Fibroblast of skin of right quadriceps (primary cell): ENCODE measurements around the gene GNG7.
"Not testable (repeated sequence)": the region's sequence is repeated elsewhere in the genome, so short reads cannot be mapped to it uniquely, and the experiment has no call there.

Experiments used
- DNase-seq: peaks from one replicate; pipeline ENCODE4 v3.0.0-alpha.2; 2013

GNG7 gene

GRCh38 chr19:2726160-2726855 is 23.8 kb upstream of the GNG7 start:
- no peak for DNase-seq

- no peak for DNase-seq
Observed at GRCh38 chr19:2724148-2724557, 21.7 kb upstream of the GNG7 start.

- no peak for DNase-seq
Observed at GRCh38 chr19:2723747-2724146, 21.3 kb upstream of the GNG7 start.

GRCh38 chr19:2723345-2723715 is 20.8 kb upstream of the GNG7 start:
- no peak for DNase-seq

GRCh38 chr19:2722541-2723344 is 20.2 kb upstream of the GNG7 start:
- DNase-seq: no peak

- DNase-seq: no peak
Observed at GRCh38 chr19:2721570-2722540, 19.4 kb upstream of the GNG7 start.

- DNase-seq: no peak
Observed at GRCh38 chr19:2720777-2721569, 18.5 kb upstream of the GNG7 start, which contains the start of gene DIRAS1. TSS of gene DIRAS1 (minus strand) at chr19:2721372. CDS start at chr19:2717806, 3,566 bp downstream.

GRCh38 chr19:2719920-2720776 is 17.7 kb upstream of the GNG7 start:
- peak; percentile 31 for DNase-seq

- DNase-seq: no peak
Observed at GRCh38 chr19:2719232-2719735, 16.8 kb upstream of the GNG7 start.

- no peak for DNase-seq
Observed at GRCh38 chr19:2717638-2718541, 15.4 kb upstream of the GNG7 start.

- DNase-seq: no peak
Observed at GRCh38 chr19:2716722-2717637, 14.5 kb upstream of the GNG7 start.

GRCh38 chr19:2716275-2716650 is 13.8 kb upstream of the GNG7 start:
- no peak for DNase-seq

GRCh38 chr19:2715470-2716274 is 13.2 kb upstream of the GNG7 start:
- DNase-seq: no peak

GRCh38 chr19:2714531-2715269 is 12.2 kb upstream of the GNG7 start:
- no peak for DNase-seq

- DNase-seq: not testable (repeated sequence)
Observed at GRCh38 chr19:2714102-2714501, 11.6 kb upstream of the GNG7 start.

- not testable (repeated sequence) for DNase-seq
Observed at GRCh38 chr19:2713170-2713569, 10.7 kb upstream of the GNG7 start.

- DNase-seq: no peak
Observed at GRCh38 chr19:2711875-2712205, 9.3 kb upstream of the GNG7 start.
